HG03442 (cell line): ENCODE data around the gene ATF4.
"Not testable (repeated sequence)": the region's sequence is repeated elsewhere in the genome, so short reads cannot be mapped to it uniquely, and the experiment has no call there.

Experiments
- ATAC-seq: cut with Tn5 transposase; IDR thresholded peaks from one replicate; pipeline ENCODE4 v1.9.1; 2021; ENCODE audit warnings: mild to moderate bottlenecking, moderate library complexity; ENCODE audit not compliant: unreplicated experiment

Gene ATF4

GRCh38 chr22:39489094-39490068 lies 31.0 kb upstream of the ATF4 start:
- ATAC-seq: no peak

- peak; percentile 77 for ATAC-seq
Observed at GRCh38 chr22:39490135-39490798, 30.1 kb upstream of the ATF4 start.

GRCh38 chr22:39490966-39491680 lies 29.2 kb upstream of the ATF4 start:
- ATAC-seq: no peak

- no peak for ATAC-seq
Observed at GRCh38 chr22:39491696-39492095, 28.7 kb upstream of the ATF4 start.

- no peak for ATAC-seq
Observed at GRCh38 chr22:39492186-39492585, 28.2 kb upstream of the ATF4 start.

- ATAC-seq: no peak
Observed at GRCh38 chr22:39493759-39494158, 26.6 kb upstream of the ATF4 start.

GRCh38 chr22:39494471-39495120 lies 25.8 kb upstream of the ATF4 start:
- ATAC-seq: no peak

- no peak for ATAC-seq
Observed at GRCh38 chr22:39496131-39496838, 24.1 kb upstream of the ATF4 start.

GRCh38 chr22:39497429-39497828 lies 22.9 kb upstream of the ATF4 start:
- no peak for ATAC-seq

- ATAC-seq: no peak
Observed at GRCh38 chr22:39498368-39498767, 22.0 kb upstream of the ATF4 start.

GRCh38 chr22:39498802-39499201 lies 21.6 kb upstream of the ATF4 start:
- ATAC-seq: no peak

- ATAC-seq: no peak
Observed at GRCh38 chr22:39500101-39500500, 20.3 kb upstream of the ATF4 start.

- no peak for ATAC-seq
Observed at GRCh38 chr22:39501644-39502108, 18.7 kb upstream of the ATF4 start.

- ATAC-seq: peak; percentile 89
Observed at GRCh38 chr22:39502109-39502788, 18.1 kb upstream of the ATF4 start, which contains the start of gene MIEF1. MIEF1 (plus strand) TSS chr22:39502290; CDS start chr22:39511295, 9,005 bp downstream.

- no peak for ATAC-seq
Observed at GRCh38 chr22:39502789-39503409, 17.5 kb upstream of the ATF4 start.

GRCh38 chr22:39503630-39504029 lies 16.7 kb upstream of the ATF4 start:
- no peak for ATAC-seq

- ATAC-seq: no peak
Observed at GRCh38 chr22:39504071-39504470, 16.3 kb upstream of the ATF4 start.

- not testable (repeated sequence) for ATAC-seq
Observed at GRCh38 chr22:39507021-39507420, 13.3 kb upstream of the ATF4 start.

GRCh38 chr22:39508393-39508792 lies 12.0 kb upstream of the ATF4 start:
- ATAC-seq: no peak
